ENCODE measurements around the gene FAM13A.

FAM13A gene

DNA sequence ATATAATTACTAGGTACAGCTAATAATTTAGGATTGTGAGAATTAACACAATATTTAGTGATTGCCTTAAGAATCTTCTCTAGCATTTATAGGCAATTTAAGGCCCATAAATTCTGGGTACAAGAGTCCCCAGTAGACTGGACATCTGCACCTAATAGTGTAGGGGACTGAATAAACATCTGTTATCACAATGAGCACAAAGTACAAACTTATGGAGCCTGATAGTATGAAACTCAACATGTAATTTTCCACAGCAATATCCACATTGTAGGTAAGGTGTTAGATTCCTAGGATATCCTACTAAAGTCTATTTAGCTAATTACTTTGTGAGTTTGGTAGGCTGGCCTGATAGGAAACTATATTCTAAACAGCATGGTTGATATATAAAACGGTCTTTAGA is 178.3 kb downstream of the FAM13A start:
- Histone ChIP-seq H3K36me3 (ENCODE audit: insufficient read depth, low read length) (no peaks in the 10 kb centered on the region), H3K4me1 (ENCODE audit: control insufficient read depth, insufficient read depth, low read length, unreplicated experiment) (no peaks in the 10 kb centered on the region), H3K27me3 (ENCODE audit: insufficient read depth, low read length) (no peaks in the 10 kb centered on the region), H3K79me2 (ENCODE audit: control insufficient read depth, insufficient read depth, low read length, unreplicated experiment) (no peaks in the 10 kb centered on the region), H3K27ac (ENCODE audit: low read depth, low read length) (no peak overlapping the region), H3K4me3 (ENCODE audit: low read depth, low read length) (no peak overlapping the region), H2AFZ (ENCODE audit: low read length, unreplicated experiment) (no peak overlapping the region)

DNA sequence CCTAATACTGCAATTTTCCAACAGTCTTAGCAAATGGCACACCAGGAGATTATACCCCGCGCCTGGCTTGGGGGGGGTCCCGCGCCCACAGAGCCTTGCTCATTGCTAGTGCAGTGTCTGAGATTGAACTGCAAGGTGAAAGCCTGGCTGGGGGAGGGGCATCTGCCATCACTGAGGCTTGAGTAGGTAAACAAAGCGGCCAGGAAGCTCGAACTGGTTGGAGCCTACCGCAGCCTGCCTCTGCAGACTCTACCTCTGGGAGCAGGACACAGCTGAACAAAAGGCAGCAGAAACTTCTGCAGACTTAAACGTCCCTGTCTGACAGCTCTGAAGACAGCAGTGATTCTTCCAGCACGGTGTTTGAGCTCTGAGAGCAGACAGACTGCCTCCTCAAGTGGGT is 186.6 kb downstream of the FAM13A start:
- Histone ChIP-seq H3K4me1 (ENCODE audit: control insufficient read depth, insufficient read depth, low read length, unreplicated experiment) (peaks cover 18% of the 10 kb centered on the region), H2AFZ (ENCODE audit: low read length, unreplicated experiment) (no peak overlapping the region), H3K4me3 (ENCODE audit: low read depth, low read length) (no peak overlapping the region), H3K27me3 (ENCODE audit: insufficient read depth, low read length) (no peaks in the 10 kb centered on the region), H3K79me2 (ENCODE audit: control insufficient read depth, insufficient read depth, low read length, unreplicated experiment) (no peaks in the 10 kb centered on the region), H3K36me3 (ENCODE audit: insufficient read depth, low read length) (no peaks in the 10 kb centered on the region), H3K27ac (ENCODE audit: low read depth, low read length) (no peak overlapping the region)

DNA sequence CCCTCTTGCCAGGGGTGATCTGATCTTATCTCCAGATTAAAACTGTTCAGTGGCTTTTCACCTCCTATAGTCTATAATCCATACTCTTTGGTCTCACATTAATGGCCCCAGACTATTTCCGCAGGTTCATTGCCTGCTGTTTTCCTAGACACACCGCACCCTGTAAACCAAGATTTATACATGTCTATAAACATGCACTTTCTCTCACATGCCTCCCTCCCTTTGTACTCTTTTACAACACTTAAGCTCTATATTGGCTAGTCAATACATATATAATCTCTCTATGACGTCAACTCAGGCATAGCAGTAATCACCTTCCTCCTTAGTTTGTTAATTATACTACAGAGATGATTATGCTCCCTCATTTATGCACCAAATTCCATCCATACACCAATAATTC is 188.5 kb downstream of the FAM13A start:
- Histone ChIP-seq H3K27ac (ENCODE audit: low read depth, low read length) (no peak overlapping the region), H3K27me3 (ENCODE audit: insufficient read depth, low read length) (no peaks in the 10 kb centered on the region), H3K79me2 (ENCODE audit: control insufficient read depth, insufficient read depth, low read length, unreplicated experiment) (no peaks in the 10 kb centered on the region), H3K36me3 (ENCODE audit: insufficient read depth, low read length) (no peaks in the 10 kb centered on the region), H3K4me3 (ENCODE audit: low read depth, low read length) (no peak overlapping the region), H2AFZ (ENCODE audit: low read length, unreplicated experiment) (no peak overlapping the region), H3K4me1 (ENCODE audit: control insufficient read depth, insufficient read depth, low read length, unreplicated experiment) (peaks cover 28% of the 10 kb centered on the region)

DNA sequence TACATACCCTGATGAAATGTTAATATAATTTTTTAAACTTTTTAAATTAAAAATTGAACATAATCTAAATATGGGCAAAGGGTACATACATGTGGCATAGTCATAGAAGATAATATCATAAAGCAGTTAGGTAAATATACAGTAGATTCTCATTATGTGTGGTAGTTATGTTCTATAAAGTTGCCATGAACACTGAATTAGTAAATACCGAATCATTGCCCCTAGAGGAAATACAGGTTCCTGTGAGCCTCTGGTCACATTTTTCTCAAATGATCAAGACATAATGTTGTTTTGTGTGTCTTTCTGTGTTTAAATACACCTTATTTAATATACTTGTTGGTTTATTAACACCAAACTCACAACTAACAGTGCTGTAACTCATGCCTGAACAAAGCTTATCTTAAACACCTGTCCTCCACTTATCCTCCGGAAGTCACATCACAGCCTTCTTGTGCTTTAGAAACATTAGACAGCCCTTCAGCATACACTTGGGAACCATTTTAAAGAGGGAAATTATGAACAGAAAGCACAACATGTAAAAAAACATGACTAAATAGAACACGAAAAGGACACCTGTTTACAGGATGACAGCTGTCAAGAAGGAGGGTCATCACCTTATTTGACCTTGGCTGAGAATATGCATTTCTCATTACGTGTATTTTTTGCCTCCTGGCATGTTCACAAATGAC is 190.0 kb downstream of the FAM13A start:
- Histone ChIP-seq H2AFZ (ENCODE audit: low read length, unreplicated experiment) (no peak overlapping the region), H3K27me3 (ENCODE audit: insufficient read depth, low read length) (no peaks in the 10 kb centered on the region), H3K4me3 (ENCODE audit: low read depth, low read length) (no peak overlapping the region), H3K4me1 (ENCODE audit: control insufficient read depth, insufficient read depth, low read length, unreplicated experiment) (peaks cover 28% of the 10 kb centered on the region), H3K27ac (ENCODE audit: low read depth, low read length) (peak overlapping the region; percentile 82), H3K36me3 (ENCODE audit: insufficient read depth, low read length) (no peaks in the 10 kb centered on the region), H3K79me2 (ENCODE audit: control insufficient read depth, insufficient read depth, low read length, unreplicated experiment) (no peaks in the 10 kb centered on the region)

DNA sequence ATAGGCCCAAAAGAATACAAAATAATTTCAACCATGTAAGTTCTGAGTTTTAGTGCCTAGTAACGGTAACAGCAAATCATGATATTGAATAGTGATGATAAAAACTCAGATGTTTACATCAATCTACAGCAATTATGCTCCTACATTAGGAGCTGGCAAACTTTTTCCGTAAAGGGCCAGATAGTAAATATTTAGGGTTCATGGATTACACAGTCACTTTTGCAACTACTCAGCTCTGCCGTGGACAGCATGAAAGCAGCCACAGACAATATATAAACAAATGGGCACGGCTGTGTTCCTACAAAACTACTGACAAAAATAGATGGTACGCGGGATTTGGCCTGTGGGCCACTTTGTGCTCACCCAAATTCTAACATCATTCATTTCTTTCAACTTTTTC is 191.5 kb downstream of the FAM13A start:
- Histone ChIP-seq H3K36me3 (ENCODE audit: insufficient read depth, low read length) (no peaks in the 10 kb centered on the region), H3K4me1 (ENCODE audit: control insufficient read depth, insufficient read depth, low read length, unreplicated experiment) (peaks cover 28% of the 10 kb centered on the region), H3K79me2 (ENCODE audit: control insufficient read depth, insufficient read depth, low read length, unreplicated experiment) (no peaks in the 10 kb centered on the region), H3K27me3 (ENCODE audit: insufficient read depth, low read length) (no peaks in the 10 kb centered on the region), H2AFZ (ENCODE audit: low read length, unreplicated experiment) (peak overlapping the region; percentile 27), H3K4me3 (ENCODE audit: low read depth, low read length) (no peak overlapping the region; the same call in 1 of the 2 replicates), H3K27ac (ENCODE audit: low read depth, low read length) (peak overlapping the region; percentile 69)

DNA sequence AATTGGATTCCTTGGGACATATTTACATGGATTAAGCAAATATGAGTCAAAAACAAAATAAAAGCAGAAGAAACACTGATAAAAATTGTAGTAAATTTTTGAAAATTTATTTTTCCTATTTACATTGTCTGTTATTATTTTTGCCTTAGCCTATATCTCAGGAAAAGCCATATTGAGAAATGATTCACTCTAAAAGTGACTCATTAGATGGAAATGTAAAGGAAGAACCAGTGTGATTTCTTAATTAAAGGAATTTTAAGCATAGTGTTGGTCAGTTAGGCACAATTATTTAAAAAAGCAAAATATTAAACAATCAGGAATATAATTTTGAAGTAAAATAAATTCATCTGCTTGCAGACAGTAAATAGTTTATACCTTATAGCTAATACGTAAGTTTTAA is 191.9 kb downstream of the FAM13A start:
- Histone ChIP-seq H3K36me3 (ENCODE audit: insufficient read depth, low read length) (no peaks in the 10 kb centered on the region), H2AFZ (ENCODE audit: low read length, unreplicated experiment) (peak overlapping the region; percentile 79), H3K27ac (ENCODE audit: low read depth, low read length) (peak overlapping the region; percentile 69), H3K79me2 (ENCODE audit: control insufficient read depth, insufficient read depth, low read length, unreplicated experiment) (no peaks in the 10 kb centered on the region), H3K4me1 (ENCODE audit: control insufficient read depth, insufficient read depth, low read length, unreplicated experiment) (peaks cover 28% of the 10 kb centered on the region), H3K27me3 (ENCODE audit: insufficient read depth, low read length) (no peaks in the 10 kb centered on the region), H3K4me3 (ENCODE audit: low read depth, low read length) (no peak overlapping the region; the same call in 1 of the 2 replicates)

DNA sequence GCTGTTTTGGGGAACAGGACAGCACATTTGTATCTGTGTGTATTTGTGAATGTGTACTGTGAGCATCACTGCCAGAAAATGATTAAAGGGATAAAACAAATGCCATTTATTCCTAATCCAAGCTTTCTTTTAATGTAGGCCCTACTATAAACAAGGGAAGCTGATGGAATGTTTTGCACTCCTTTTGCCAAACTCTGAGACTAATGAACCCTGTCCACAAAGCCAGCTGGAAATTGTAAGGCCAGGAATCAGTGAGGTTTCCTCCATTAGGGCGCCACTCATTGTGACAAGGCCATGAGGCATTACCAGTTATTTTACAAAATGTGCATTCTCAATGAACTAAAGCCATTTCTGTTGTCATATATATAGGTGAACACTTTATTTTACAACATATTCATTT is 196.4 kb downstream of the FAM13A start:
- H3K27ac ChIP-seq (ENCODE audit: low read depth, low read length), result no peak overlapping the region
- H3K79me2 ChIP-seq (ENCODE audit: control insufficient read depth, insufficient read depth, low read length, unreplicated experiment), result no peaks in the 10 kb centered on the region
- no peaks in the 10 kb centered on the region for H3K36me3 ChIP-seq (ENCODE audit: insufficient read depth, low read length)
- no peaks in the 10 kb centered on the region for H3K27me3 ChIP-seq (ENCODE audit: insufficient read depth, low read length)
- H3K4me3 ChIP-seq (ENCODE audit: low read depth, low read length), result no peak overlapping the region
- H3K4me1 ChIP-seq (ENCODE audit: control insufficient read depth, insufficient read depth, low read length, unreplicated experiment), result peaks cover 15% of the 10 kb centered on the region
- H2AFZ ChIP-seq (ENCODE audit: low read length, unreplicated experiment), result no peak overlapping the region

DNA sequence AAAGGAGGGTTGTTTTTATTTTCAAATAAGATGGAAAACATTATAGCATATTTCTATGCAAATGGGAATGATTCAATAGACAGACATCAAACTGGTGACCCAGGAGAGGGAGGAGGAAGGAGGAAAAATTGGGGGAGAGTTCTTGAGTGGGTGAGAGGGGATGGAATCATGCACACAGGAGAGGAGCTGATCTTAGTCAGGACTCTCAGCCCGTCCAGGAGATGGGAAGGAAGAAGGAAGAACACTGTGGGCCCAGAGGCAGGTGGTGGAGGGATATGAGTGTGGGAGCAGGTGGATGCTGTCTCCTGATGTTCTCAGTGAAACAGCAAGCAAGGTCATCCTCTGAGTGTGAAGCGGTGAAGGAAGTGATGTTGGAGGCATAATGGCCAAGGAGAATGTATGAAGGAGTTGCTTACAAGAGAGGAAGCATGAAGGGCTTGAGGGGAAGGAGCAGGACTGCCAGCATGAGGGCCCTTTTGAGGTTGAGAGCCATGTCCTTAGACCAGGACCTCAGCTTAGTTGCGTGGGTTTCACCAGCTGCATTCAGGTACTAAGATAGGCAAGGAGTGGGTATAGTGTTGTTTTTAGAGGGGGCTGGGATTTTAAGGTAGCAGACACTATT is 197.7 kb downstream of the FAM13A start:
- no peaks in the 10 kb centered on the region for H3K27me3 ChIP-seq (ENCODE audit: insufficient read depth, low read length)
- no peak overlapping the region for H3K4me3 ChIP-seq (ENCODE audit: low read depth, low read length)
- H2AFZ ChIP-seq (ENCODE audit: low read length, unreplicated experiment), result no peak overlapping the region
- no peaks in the 10 kb centered on the region for H3K79me2 ChIP-seq (ENCODE audit: control insufficient read depth, insufficient read depth, low read length, unreplicated experiment)
- H3K27ac ChIP-seq (ENCODE audit: low read depth, low read length), result no peak overlapping the region
- H3K4me1 ChIP-seq (ENCODE audit: control insufficient read depth, insufficient read depth, low read length, unreplicated experiment), result peaks cover 4% of the 10 kb centered on the region
- H3K36me3 ChIP-seq (ENCODE audit: insufficient read depth, low read length), result no peaks in the 10 kb centered on the region

DNA sequence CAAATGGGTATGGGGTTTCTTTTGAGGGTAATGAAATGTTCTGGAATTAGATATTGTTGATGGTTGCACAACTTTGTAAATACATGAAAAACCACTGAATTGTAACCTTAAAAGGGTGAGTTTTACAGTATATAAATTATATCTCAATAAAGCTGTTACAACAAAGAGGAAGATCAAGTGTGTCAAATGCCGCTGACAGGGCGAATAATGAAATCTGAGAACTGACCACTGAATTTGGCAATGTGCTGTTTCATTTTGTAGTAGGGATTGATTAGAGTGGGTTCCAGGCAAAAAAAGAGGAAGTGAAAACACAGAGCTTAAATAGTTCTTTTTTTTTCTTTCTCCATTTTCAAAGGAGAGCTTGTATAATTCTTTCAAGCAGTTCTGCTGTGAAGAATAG is 198.2 kb downstream of the FAM13A start:
- peaks cover 4% of the 10 kb centered on the region for H3K4me1 ChIP-seq (ENCODE audit: control insufficient read depth, insufficient read depth, low read length, unreplicated experiment)
- no peaks in the 10 kb centered on the region for H3K27me3 ChIP-seq (ENCODE audit: insufficient read depth, low read length)
- H2AFZ ChIP-seq (ENCODE audit: low read length, unreplicated experiment), result no peak overlapping the region
- H3K36me3 ChIP-seq (ENCODE audit: insufficient read depth, low read length), result no peaks in the 10 kb centered on the region
- no peak overlapping the region for H3K4me3 ChIP-seq (ENCODE audit: low read depth, low read length)
- H3K79me2 ChIP-seq (ENCODE audit: control insufficient read depth, insufficient read depth, low read length, unreplicated experiment), result no peaks in the 10 kb centered on the region
- no peak overlapping the region for H3K27ac ChIP-seq (ENCODE audit: low read depth, low read length)

DNA sequence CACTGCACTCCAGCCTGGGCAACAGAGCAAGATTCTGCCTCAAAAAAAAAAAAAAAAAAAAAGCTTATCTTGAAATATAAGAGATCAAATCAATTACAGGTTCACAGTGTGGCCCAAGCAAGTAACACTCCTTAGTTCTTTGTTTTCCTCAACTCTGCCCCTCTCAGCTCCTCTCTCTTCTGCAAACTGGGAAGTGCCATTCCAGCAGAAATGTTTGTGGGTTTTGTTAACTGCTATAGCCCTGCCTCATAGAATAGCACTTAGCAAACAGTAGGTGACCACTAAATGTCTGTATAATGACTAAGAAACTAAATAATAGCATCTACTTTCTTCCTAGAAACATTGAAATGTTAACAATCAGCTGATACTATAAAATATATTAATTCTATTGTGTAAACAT is 199.4 kb downstream of the FAM13A start:
- peaks cover 4% of the 10 kb centered on the region for H3K4me1 ChIP-seq (ENCODE audit: control insufficient read depth, insufficient read depth, low read length, unreplicated experiment)
- H2AFZ ChIP-seq (ENCODE audit: low read length, unreplicated experiment), result no peak overlapping the region
- H3K4me3 ChIP-seq (ENCODE audit: low read depth, low read length), result no peak overlapping the region
- no peaks in the 10 kb centered on the region for H3K79me2 ChIP-seq (ENCODE audit: control insufficient read depth, insufficient read depth, low read length, unreplicated experiment)
- H3K36me3 ChIP-seq (ENCODE audit: insufficient read depth, low read length), result no peaks in the 10 kb centered on the region
- no peak overlapping the region for H3K27ac ChIP-seq (ENCODE audit: low read depth, low read length)
- no peaks in the 10 kb centered on the region for H3K27me3 ChIP-seq (ENCODE audit: insufficient read depth, low read length)

DNA sequence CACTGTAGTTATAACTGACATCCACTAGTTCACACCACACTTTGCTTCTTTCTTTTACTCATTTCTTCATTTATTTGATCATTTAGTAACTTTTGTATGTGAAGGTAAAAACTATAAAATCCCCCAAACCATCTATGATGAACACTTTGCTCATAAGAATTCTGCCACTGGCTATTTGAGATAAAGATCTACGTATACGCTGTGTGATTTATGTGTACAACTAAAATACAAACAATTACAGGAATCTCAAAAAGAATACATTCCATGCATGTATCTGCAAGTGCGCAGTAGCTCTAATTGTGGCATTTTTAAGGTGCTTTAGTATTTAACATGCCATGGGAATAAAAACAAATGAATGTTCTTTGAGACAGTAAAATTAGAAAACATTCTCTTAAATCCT is 202.5 kb downstream of the FAM13A start:
- peaks cover 4% of the 10 kb centered on the region for H3K4me1 ChIP-seq (ENCODE audit: control insufficient read depth, insufficient read depth, low read length, unreplicated experiment)
- no peaks in the 10 kb centered on the region for H3K36me3 ChIP-seq (ENCODE audit: insufficient read depth, low read length)
- H3K4me3 ChIP-seq (ENCODE audit: low read depth, low read length), result no peak overlapping the region
- no peaks in the 10 kb centered on the region for H3K79me2 ChIP-seq (ENCODE audit: control insufficient read depth, insufficient read depth, low read length, unreplicated experiment)
- H3K27me3 ChIP-seq (ENCODE audit: insufficient read depth, low read length), result no peaks in the 10 kb centered on the region
- no peak overlapping the region for H2AFZ ChIP-seq (ENCODE audit: low read length, unreplicated experiment)
- no peak overlapping the region for H3K27ac ChIP-seq (ENCODE audit: low read depth, low read length)

Data from ACC112 (cell line).